ENCODE data around the gene DMRT2.

DMRT2 gene

DNA sequence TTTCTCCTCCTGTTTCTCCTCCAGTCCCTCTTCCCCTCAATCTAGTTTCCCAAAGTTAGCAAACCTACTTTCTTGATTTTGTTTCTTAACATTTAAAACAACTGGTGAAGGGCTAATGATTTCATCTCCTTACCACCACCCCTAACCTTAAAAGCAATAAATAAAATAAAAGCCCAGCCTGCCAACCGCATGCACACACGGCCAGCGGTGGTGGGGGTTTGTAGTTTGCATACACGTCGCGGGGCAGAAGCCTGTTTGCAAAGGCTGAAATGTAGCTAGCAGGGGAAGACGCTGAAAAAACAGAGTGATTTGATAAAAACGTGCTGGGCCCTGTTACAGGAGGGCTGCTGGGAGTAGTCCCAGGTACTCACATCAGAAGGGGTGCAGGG, 1.9 kb upstream of the DMRT2 start:
- no peak for DNase-seq

DNA sequence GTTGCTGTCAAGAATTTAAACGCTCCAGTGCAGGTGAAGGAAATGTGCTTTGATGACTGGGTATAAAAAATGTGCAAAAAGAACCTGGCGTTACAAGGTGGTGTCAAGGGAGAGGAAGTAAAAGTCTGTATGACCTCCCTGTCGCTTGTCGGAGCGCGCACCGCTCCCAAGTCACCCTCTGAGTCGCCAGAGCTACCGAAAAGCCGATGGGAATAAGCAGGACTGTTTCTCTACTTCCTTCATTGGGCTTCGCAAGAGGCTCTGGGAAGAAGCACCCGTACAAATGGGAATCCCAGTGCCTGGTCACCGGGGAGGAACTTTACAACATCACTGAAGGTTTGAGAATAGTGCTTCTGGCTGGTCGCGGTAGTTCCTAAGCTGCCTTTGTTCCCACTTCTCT, 1.3 kb upstream of the DMRT2 start:
- no peak for DNase-seq

DNA sequence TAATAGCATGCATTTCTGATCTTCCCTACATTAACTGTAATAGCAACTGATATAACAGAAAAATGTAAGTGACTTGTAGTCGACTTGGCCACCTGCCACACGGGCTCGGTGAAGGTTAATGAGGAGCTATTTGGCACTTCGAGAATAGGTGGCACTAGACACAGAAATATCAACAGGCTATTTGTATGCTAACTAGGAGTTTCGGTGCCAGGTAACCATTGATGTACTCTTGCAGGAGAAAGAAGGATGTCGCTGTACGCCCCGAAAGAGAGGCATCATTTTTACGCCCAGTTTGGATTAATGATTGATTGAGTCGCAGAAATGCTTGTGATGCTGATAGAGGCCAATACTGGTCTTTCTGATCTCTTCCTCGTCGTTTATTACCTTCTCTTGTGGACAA, 516 bp upstream of the DMRT2 start:
- no peak for DNase-seq

DNA sequence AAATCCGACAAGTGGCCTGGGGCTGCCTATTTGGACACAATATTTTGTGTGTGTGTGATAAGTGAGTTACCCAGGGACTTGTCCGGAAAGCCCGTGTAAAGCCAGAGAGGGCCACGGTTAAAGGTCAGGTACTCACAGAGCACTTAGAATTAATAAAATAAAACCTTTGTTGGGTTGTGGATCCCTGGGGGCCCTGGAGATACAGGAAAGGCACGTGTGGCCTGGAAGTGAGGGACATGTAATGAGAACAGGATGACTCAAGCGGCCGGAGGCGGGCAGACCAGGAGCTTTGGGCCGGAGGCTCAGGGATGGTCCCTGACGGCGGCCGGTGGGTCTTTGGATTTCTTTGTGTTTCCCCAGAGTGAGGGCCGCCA, 1.0 kb downstream of the DMRT2 start:
- no peak for DNase-seq

DNA sequence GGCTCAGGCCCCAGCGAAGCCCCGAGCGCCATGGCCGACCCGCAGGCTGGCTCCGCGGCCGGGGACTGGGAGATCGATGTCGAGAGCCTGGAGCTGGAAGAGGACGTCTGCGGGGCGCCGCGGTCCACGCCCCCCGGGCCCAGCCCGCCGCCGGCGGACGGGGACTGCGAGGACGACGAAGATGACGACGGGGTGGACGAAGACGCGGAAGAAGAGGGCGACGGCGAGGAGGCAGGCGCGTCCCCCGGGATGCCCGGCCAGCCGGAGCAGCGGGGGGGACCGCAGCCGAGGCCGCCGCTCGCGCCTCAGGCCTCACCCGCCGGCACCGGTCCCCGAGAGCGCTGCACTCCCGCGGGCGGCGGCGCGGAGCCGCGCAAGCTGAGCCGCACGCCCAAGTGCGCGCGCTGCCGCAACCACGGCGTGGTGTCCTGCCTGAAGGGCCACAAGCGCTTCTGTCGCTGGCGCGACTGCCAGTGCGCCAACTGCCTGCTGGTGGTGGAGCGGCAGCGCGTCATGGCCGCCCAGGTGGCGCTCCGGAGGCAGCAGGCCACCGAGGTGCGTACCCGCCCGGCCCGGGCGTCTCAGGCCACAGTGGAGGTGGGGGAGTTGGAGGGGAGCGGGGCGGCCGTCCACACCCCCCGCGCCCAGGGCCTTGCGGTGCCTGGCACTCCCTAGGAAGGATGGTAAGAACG, 1.6 kb downstream of the DMRT2 start:
- no peak for DNase-seq

DNA sequence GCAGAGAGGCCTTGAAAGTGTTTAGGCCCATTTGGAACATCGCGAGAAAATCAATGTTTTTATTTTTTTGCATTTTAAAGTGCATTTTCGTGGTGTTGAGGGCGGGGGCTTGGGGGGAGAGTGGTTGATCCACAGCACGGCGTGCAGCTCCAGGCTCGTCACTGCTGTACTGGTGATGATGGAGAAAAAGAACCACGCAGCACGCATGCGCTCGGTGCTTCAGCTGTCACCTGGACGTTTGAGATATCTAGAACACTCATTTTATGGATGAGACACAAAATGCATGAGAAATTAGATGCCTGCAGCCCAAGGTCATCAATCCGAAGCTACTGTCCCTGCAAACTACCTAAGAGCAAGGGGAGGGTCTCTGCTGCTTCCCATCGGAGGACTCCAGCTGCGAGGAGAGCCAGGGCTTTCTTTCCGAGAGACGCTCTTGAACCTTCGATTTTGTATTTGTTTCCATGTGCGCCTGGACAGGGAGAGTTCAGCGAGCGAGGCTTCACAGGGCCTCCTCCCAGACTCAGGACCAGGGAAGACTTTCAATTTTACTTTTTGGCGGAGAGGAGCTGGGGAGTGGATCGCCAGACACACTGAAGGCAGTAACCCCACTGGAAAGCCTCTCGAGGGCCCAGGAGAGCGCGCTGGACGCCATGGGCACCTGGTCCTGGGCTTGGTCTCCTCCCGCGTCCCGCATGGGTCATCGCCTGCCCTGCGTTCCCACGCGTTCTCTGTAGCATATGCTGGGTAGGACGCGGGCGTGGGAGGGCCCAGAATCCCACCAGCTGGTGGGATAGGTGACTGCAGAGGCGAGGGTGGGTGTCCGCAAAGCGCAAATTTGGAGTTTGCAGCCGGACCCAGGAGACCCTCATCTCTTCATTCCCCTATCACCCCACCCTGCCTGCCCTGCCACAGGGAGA, 2.5 kb downstream of the DMRT2 start:
- DNase-seq = no peak

DNA sequence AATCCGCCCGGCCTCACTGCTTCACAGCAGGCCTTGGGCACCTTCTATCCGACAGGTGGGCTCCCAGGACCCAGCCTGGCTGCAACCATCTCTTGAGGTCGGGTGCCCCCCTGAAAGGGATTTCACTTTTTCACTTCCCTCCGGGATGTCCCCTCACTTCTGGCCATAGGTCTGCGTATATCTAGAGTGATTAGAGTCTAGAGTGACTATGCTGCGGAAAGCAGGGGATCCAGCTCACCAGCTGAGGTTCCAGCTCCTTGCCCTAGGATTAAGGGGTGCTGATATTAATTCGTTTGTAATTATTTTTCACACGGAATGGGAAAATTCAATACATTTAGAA, 3.1 kb downstream of the DMRT2 start:
- DNase-seq = no peak

DNA sequence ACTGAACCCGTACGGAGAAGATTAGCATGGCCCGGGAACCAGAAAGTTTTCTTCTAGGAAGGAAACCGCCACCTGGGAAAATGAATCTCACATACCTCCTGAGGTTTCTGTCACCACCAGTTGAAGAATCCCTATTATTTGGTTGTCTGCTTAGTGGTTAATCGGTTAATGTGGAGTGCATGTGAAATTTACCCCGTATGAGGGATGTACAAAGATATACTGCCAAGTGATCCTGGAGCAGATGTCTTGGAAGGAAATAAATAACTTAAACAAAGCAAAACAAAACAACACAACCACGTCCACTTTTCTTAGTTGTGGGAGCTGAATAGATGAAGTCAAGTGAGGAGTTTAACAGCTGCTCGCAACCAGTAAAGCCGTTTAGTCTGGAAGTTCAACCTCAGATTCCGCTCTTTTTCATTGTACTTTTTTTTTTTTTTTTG, 3.8 kb downstream of the DMRT2 start:
- DNase-seq = no peak

DNA sequence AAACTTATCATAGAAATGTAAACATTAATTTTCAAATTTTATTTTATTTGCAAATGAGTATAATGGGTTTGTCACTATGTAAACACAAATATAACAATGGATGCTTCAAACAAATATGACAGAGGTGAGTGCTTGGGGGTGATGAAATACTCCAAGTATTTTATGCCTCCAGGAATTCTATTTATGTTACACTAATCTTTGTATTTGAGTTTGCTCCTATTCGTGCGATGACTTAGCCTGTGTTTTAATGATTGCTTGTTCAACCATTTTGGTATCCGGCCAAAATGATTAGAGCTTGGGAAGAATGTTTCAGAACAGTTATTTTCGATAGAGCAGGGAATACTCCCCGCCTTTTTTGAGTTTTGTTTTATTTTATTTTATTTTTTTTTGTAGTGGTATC, 5.0 kb downstream of the DMRT2 start:
- DNase-seq = no peak

DNA sequence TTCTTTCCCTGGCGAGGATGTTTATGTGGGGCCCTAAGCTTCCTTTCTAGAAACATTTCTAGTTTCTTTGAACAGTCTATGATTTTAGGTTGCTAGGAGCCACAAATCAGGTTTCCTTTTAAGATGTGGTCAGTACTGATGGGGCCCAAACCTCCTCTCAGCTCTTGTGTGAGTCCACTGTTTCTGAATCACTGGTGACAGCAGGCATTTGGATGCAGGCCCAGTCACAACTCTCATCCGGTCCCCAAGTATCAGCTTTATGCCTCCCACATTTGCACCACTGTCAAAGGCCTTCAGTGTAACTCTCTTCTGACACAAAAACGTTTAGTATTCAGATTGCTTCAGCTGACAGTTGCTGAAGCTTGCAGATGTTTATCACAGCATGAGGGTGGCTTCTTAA, 7.8 kb downstream of the DMRT2 start:
- no peak for DNase-seq

DNA sequence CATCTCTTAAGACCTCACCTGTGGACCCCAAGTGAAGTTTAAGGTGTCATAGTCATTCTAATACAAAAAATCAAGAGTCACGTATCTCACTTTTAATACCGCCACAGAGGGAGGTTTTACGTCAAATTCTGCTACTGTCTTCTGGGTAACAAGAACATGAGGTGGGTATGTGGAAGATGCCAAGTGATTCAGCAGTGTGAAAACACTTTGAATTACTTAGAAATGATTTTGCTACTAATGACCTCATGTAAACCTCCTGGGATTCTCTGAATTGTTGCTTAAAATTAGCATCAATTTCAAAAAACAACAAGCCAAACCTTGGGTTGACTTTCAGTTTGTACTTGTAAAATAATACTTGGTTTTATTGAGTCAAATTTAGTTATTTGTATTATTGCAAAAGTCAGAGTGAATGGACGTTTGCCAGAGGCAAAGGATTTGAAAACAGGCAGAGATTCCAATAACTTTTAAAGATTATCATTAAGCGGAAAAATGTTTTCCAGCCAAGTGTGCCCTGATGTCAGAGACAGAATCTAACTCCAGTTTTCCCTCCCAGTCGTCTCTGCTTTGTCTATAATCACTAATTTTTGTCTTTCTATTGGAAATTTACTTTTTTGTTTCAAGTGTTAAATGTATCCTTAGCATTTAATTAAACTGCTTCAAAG, 8.8 kb downstream of the DMRT2 start:
- DNase-seq = no peak

DNA sequence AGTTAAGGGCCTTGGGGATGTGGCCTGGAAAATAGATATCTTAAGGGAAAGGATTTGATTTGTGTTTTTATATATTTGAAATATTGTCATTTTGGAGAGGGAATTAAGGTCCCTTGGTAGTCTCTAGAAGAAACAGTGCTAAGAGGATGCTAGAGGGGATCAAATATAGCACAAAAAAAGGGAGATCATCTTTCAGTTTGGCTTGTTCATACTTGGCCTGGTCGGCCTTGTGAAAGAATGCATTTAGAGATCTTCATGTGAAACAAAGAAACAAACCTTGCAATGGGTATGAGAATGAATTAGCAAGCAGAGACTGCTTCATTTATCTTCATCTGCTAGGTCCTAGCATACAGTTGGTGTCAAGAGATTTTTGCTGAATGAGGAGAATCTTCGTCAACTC, 15.0 kb downstream of the DMRT2 start:
- DNase-seq = no peak

DNA sequence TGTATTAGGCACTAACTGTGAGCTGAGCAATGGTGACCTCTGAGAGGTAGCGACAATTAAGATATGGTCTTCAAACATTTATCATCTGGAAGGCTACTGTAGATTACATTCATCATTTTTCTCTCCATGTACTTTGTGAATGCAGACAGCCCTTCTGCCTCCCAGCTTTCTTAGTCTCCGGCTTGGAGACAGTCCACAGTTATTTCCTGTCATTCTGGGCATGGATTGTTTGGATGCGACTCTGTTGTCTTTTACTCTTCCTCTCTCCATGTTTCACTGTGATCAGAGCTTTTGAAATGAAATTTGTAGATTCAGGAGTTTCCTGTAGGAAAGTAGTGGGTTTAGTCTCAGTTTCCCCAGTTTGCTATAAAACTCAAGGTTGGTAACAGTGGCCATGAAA, 20.5 kb downstream of the DMRT2 start:
- no peak for DNase-seq

DNA sequence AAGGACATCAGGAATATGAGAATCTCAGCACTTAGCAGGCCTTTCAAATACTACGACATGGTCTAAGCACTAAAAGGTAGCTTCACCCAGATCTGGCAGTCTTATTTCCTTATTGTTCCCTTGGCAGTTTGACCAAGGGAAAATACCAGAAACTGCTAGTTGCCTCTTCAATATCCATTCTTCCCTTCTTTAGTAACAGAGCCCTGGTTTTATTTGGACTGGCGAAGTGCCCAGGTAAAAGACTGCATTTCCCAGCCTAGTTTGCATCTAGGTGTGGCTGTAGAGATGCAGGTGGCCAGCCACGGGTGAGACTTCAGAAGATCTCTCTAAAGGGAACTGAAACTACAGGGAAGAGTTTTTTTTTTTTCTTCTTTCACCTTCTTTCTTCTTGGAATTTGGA, 21.6 kb downstream of the DMRT2 start:
- DNase-seq = no peak

DNA sequence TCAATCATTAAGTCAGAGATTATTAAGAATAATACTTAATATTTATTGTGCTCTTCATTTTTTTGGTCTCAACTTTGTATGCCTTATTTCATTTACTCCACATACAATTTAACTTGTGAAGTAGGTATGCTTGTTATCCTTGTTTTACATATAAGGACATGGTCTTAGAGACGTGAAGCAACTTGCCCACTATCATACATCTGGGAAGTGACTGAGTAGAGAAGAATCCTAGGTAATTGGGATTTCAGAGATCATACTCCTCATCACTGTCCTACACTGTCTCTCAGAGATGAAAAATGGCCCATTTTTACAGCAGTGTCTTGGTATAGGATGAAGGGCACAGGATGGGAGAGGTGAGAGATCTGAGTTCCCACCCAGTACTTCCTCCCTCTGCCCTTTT, 23.3 kb downstream of the DMRT2 start:
- DNase-seq = no peak

DNA sequence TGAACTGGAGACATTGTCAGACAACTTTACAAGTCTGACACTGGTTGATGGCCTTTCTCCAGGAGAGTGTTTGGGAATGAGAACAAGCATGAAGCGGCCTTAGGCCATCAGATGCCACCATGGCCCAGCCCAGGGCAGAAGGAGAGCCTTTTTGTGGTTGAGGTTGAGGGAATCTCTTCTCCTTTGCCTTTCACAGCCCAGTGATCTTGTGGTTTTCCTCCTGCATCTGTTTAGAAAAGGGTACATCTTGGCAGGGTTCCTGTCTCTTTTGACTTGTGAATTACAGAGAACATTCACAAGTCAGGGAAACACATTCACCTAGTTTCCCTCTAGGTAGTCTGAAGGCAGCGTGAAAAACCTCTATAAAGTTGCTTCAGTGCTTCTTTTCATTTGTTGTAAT, 27.5 kb downstream of the DMRT2 start:
- no peak for DNase-seq

DNA sequence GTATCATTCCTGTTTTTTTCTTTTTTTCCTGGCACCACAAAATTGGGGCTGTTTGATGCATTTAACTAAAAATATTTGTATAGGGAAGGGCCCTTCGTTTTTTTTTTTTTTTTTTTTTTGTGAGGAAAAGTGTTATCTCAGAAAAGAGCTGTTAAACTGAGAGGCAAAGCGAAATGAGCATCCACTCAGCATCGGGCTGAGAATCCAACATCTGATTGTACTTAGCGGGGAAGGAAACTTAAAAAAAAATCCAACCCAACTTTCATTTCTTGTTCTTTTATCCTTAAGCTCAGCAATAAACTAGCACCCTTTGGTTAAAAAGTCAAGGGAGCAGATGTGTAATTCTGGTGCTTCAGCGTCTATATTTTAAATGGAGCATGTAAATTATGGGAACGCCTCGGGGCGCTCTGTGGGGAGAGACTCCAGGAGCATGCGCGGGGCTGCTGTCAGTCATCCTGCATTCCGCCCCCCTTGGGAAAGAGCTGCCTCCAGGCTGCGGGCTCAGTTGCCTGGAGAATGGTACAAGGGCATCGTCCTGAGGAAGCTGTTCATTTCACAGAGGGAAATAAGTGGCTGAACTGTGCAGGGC, 33.3 kb downstream of the DMRT2 start:
- DNase-seq = no peak

DNA sequence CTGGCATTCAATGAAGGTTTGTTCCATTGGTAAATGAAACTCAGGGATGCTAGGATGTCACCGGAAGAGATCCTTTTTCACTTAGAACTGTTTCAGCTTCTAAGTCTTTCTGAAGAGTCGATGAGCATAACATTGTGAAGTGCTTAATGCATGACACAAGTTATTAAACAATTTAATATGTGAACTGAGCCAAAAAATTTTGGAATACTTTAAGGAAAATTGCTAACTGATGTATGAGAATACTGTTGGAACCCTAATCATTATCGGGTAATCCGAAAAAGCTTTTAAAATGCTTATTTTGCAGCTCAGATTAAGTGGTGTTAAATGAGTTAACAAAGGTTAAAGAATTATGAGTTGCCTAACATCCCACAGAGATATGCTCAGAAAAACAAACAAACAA, 34.9 kb downstream of the DMRT2 start:
- DNase-seq = no peak

DNA sequence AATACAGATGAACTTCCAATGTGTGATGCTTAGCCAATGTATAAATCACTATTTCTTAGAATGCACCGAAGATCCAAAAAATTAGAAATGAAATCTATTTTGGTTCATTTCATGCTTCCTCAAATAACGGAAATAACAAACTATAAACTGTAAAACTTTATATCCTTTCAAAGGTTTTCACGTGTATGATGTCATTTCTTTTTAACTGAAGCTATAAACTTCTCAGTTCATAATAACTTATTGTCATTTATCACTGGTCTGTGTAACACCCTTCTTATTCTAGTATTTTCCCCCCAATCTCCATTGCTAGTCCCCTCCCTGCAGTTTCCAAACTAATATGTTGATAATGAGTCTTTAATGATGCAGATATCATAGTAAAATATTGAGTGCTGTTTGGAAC, 36.4 kb downstream of the DMRT2 start:
- no peak for DNase-seq

DNA sequence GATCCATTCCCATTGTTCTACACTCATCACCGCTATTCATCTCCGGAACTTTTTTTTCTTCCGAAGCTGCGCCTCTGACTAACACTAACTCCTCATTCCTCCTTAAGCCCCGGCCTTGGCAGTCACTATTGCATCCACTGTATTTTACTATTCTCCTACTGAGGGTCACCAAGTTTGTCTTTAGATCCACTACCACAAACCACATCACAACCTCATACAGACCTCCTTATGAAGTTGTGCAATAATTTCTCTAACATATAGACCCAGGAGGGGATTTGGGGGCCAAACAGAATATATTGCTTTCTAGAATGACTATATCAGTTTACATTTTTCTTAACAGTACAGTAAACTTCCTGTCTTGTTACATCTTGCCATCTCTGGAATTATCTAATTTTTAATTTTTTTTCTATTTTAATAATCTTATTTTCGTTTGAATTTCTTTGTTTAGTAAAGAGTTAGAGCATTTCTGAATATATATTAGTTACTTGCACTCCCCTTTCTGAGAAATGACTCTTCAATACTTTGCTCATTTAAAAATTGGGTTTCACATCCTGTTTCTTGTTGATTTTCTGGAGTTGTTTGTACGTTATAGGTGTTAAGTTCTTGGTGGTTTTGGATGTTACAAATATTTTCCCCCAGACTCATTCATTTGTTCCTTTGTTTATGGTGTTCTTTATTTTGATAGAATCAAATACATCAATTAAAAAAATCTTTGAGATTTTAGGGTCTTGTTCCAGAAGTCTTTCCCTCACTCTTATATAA, 37.1 kb downstream of the DMRT2 start:
- no peak for DNase-seq

DNA sequence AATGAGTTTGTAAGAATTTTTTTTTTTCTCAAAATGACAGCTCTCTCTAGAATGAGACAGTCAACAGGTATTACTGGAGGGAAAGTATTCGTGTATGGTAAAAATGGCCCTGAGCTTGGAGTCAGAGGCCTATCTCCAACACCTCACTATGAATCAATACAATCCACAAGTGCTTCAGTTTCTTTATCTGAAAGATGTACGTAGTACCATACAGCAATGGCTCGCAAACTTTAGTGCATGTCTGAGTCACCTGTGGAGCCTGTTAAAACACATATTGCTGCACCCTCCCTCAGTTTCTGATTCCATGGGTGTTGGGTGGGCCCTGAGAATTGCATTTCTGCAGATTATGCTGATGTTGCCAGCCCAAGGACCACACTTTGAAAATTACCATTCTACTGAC, 44.6 kb downstream of the DMRT2 start:
- DNase-seq = no peak

DNA sequence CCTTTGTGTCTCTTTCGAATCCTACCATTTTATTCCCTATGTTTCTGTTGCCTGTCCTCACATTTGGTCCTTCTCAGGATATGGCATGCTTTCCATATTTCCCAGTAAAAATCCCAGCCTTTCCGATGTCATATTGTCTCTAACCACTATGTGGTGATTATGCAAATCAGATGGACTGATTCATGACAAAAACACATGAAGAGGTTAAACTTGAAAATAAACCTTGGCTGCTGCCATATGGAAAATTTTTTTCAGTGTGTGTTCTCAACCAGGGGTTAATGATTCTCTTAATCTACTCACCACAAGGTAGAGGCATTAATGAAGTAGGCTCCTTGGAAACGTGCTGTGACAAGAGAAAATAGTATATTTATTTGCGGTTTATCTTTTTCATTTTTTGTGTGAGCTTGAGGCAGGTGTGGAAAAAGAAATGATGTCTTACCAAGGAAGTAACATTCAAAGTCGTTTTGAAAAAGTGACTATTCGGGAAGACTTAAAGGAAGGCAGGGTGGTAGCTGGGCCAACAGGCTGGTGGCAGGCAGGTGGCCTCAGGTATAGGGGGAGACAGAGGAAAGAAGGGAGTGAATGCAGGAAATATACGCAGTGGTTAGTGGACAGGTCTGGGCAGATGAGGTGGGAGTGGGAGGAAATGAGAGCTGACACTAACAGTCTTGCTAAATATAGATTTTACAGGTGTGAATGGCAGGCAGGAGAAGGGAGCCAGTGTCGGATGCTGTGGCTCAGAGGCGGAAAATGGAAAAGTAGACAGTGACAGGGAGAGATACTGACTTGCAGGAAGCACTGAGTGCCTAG, 46.2 kb downstream of the DMRT2 start:
- no peak for DNase-seq

All from CD4-positive, alpha-beta T cell treated with Interleukin-10 for 1 hour (primary cell).